Renal pelvis (tissue), 4 donors: ENCODE measurements around the gene TRPM3. TPM values are rescaled to one million over a fixed set of nuclear protein-coding genes. Genes with fewer than 3 reads are reported as not detected.

Source experiments
- DNase-seq: peaks from one replicate; pipeline ENCODE4 v3.0.0-alpha.2; 2013
- polyA plus RNA-seq, 3 donors: library from polyadenylated mRNA; unstranded; fragments of 120-200 nt; gene quantifications; one replicate each; pipeline ENCODE4 v1.2.1, GENCODE V29; 2013; ENCODE audit not compliant: insufficient read length in 3 of 3

Gene TRPM3
- polyA plus RNA-seq, 3 donors, result 11.2 to 17.9 (median 16.3) TPM

- DNase-seq, result no peak
These were observed 540.0 kb downstream of the TRPM3 start for GRCh38 chr9:70581214-70581954.

- no peak for DNase-seq
These were observed 540.7 kb downstream of the TRPM3 start for GRCh38 chr9:70580606-70581195.

GRCh38 chr9:70579686-70580085 lies 541.7 kb downstream of the TRPM3 start:
- no peak for DNase-seq

GRCh38 chr9:70578720-70579119 lies 542.7 kb downstream of the TRPM3 start:
- DNase-seq, result no peak

GRCh38 chr9:70577671-70578070 lies 543.8 kb downstream of the TRPM3 start:
- no peak for DNase-seq

- no peak for DNase-seq
These were observed 545.3 kb downstream of the TRPM3 start for GRCh38 chr9:70576116-70576515.

- DNase-seq, result no peak
These were observed 547.1 kb downstream of the TRPM3 start for GRCh38 chr9:70574151-70574837.

- no peak for DNase-seq
These were observed 548.1 kb downstream of the TRPM3 start for GRCh38 chr9:70573308-70573707.

- DNase-seq, result no peak
These were observed 550.2 kb downstream of the TRPM3 start for GRCh38 chr9:70571258-70571657.

GRCh38 chr9:70569791-70570190 lies 551.6 kb downstream of the TRPM3 start:
- no peak for DNase-seq

GRCh38 chr9:70569070-70569772 lies 552.2 kb downstream of the TRPM3 start:
- DNase-seq, result no peak

- no peak for DNase-seq
These were observed 553.9 kb downstream of the TRPM3 start for GRCh38 chr9:70567511-70567910.

- DNase-seq, result no peak
These were observed 554.7 kb downstream of the TRPM3 start for GRCh38 chr9:70566751-70567150.

- no peak for DNase-seq
These were observed 555.4 kb downstream of the TRPM3 start for GRCh38 chr9:70566066-70566465.

- DNase-seq, result no peak
These were observed 556.7 kb downstream of the TRPM3 start for GRCh38 chr9:70564468-70565335.

- DNase-seq, result no peak
These were observed 557.8 kb downstream of the TRPM3 start for GRCh38 chr9:70563431-70564204.

GRCh38 chr9:70563010-70563409 lies 558.4 kb downstream of the TRPM3 start:
- DNase-seq, result no peak

- no peak for DNase-seq
These were observed 559.5 kb downstream of the TRPM3 start for GRCh38 chr9:70561786-70562395.

- DNase-seq, result no peak
These were observed 560.3 kb downstream of the TRPM3 start for GRCh38 chr9:70561111-70561510.

- DNase-seq, result no peak
These were observed 562.3 kb downstream of the TRPM3 start for GRCh38 chr9:70559102-70559501.
